ENCODE results near the gene SEC14L1. TPM values are rescaled to one million over a fixed set of nuclear protein-coding genes. Genes with fewer than 3 reads are reported as not detected.
"Not testable (repeated sequence)": the region's sequence is repeated elsewhere in the genome, so short reads cannot be mapped to it uniquely, and the experiment has no call there.

Gene SEC14L1
- total RNA-seq, 1 experiment from 2014 or later = 279 TPM

GRCh38 chr17:77254951-77255825 lies 114.4 kb downstream of the SEC14L1 start:
- in situ Hi-C loops (cut with HindIII; ENCODE audit: low pct_unique_long_range_greater_than_20kb, low sequenced_read_pairs) = no loop called here
- intact Hi-C loops (cut with micrococcal nuclease; ENCODE audit: unreplicated experiment) = no loop called here
- H3K4me3 ChIP-seq (ENCODE audit: low read depth in 2 of 2, low read length in 2 of 2) = peak overlapping the region in 1 of 2 experiments; percentile 20; a peak in 2 of 4 replicates
- BruUV-seq (replicated peaks) = no TSS peak
- ChIA-PET POLR2A (interaction anchor here (0.5 to 2.4 kb wide), 5 partner anchors 26 to 460 kb away, joined by 3 to 13 read pairs (median 3); no protein-coding TSS in a partner anchor), CTCF (interaction anchor here (0.5 to 1.6 kb wide), 9 partner anchors 10 to 267 kb away, joined by 3 to 7 read pairs (median 4); no protein-coding TSS in a partner anchor)
- peak; percentile 90 for ATAC-seq
- peaks cover 38% of the 10 kb centered on the region for H3K4me1 ChIP-seq (ENCODE audit: control insufficient read depth, insufficient read depth, low read length)
- TF ChIP-seq REST (IDR thresholded peaks at IDR 0.05; ENCODE audit: insufficient read depth in 1 of 2, low read depth in 2 of 2, low read length in 1 of 2) (no peak), SIN3A (IDR thresholded peaks at IDR 0.05; ENCODE audit: borderline replicate concordance, insufficient read depth, low read depth, low read length) (no peak; the same call in 1 of the 2 replicates), POLR2AphosphoS5 (IDR thresholded peaks at IDR 0.05; ENCODE audit: low read depth, low read length) (peak; percentile 68; the same call in 1 of the 2 replicates), CTCF (IDR thresholded peaks at IDR 0.05) (no peak), TCF7L2 (IDR thresholded peaks at IDR 0.05; ENCODE audit: low read depth, low read length) (peak; percentile 82)
- DNase-seq (ENCODE audit: low read depth, low spot score) = peak; percentile 75
- H3K27me3 ChIP-seq (ENCODE audit: control insufficient read depth, insufficient read depth, low read length) = no peaks in the 10 kb centered on the region
- peak overlapping the region; percentile 97 for H3K27ac ChIP-seq (ENCODE audit: low read length)
- H3K9me3 ChIP-seq (ENCODE audit: control insufficient read depth, insufficient read depth, low read depth, low read length) = no peaks in the 10 kb centered on the region
- H3K36me3 ChIP-seq (ENCODE audit: control insufficient read depth, insufficient read depth, low read length) = no peaks in the 10 kb centered on the region

GRCh38 chr17:77255970-77256369 lies 115.2 kb downstream of the SEC14L1 start:
- in situ Hi-C loops (cut with HindIII; ENCODE audit: low pct_unique_long_range_greater_than_20kb, low sequenced_read_pairs) = not testable (repeated sequence)

More at GRCh38 chr17:77255970-77256369, 115.2 kb downstream of the SEC14L1 start:
- H3K9me3 ChIP-seq (ENCODE audit: control insufficient read depth, insufficient read depth, low read depth, low read length); BruUV-seq (replicated peaks); DNase-seq (ENCODE audit: low read depth, low spot score); intact Hi-C loops (cut with micrococcal nuclease; ENCODE audit: unreplicated experiment); H3K36me3 ChIP-seq (ENCODE audit: control insufficient read depth, insufficient read depth, low read length); H3K27me3 ChIP-seq (ENCODE audit: control insufficient read depth, insufficient read depth, low read length); ATAC-seq: not testable (repeated sequence)
- ChIA-PET POLR2A (interaction anchor here (2.0 to 2.4 kb wide), 2 partner anchors 26 to 31 kb away, joined by 7 to 13 read pairs; no protein-coding TSS in a partner anchor), CTCF (interaction anchor here (0.5 to 1.6 kb wide), 5 partner anchors 9 to 167 kb away, joined by 3 to 7 read pairs (median 3); no protein-coding TSS in a partner anchor)
- Histone ChIP-seq H3K4me1 (ENCODE audit: control insufficient read depth, insufficient read depth, low read length) (peaks cover 38% of the 10 kb centered on the region), H3K4me3 (ENCODE audit: low read depth in 2 of 2, low read length in 2 of 2) (peak overlapping the region in 1 of 2 experiments; percentile 0; a peak in 1 of 4 replicates), H3K27ac (ENCODE audit: low read length) (peak overlapping the region; percentile 97)
